Fibroblast of lung (primary cell): Measurements from ENCODE around the gene TSPAN3.

Source experiments
- EZH2 ChIP-seq: IDR thresholded peaks from 2 replicates; pipeline ENCODE4 v1.5.1; 2012; ENCODE audit warnings: low read length, control low read depth, mild to moderate bottlenecking; ENCODE audit errors: missing control alignments
- TF ChIP-seq, protein P1 (sequence below), 2 donors: IDR thresholded peaks in 1 of 2; conservative IDR thresholded peaks in 1 of 2; 1 replicate in 1 of 2; 2 replicates in 1 of 2; pipeline ENCODE4 v1.5.1; 2011 to 2012; ENCODE audit warnings: low read length in 2 of 2, control low read depth in 1 of 2, inconsistent platforms in 1 of 2, low read depth in 1 of 2, mild to moderate bottlenecking in 1 of 2

DNA sequence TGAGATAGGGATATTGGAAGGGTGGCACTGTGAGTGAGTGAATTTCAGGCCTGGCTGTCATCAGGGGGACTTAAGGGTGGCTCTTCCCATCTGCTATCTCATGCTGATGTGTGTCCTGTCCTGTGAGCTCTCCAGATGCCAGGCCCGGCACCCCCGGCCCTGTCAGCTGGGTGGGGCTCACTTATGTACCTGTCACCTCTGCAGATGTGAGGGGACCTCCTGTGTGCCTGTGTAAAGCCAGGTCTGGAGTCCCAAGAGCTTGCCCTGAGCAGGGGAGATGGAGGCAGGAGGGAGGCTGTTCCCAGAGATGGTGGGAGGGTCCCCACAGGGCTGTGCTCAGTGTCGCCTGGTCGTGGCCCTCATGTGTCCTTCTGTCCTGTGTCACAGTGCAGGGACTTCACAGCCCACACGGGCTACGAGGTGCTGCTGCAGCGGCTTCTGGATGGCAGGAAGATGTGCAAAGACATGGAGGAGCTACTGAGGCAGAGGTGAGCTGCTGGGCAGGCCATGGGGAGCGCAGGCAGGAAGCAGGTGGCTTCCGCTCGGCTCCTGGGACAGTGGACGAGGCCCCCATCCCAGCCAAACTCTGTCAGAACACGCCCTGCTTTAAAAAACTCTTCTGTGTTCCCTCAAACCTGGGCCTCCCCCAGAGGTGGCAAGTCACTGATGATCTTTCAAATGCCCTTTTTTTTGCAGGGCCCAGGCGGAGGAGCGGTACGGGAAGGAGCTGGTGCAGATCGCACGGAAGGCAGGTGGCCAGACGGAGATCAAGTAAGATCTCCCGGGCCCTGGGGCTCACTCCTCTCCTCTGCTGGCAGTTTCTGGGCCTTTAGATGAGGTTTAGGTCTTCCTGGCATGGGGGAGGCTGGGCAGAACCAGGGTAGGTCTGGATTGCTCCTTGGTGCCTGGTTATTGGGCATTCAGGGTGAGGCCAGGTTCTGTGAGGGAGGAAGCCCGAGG lies 52.9 kb downstream of the TSPAN3 start:
- TF ChIP-seq, protein P1, sequence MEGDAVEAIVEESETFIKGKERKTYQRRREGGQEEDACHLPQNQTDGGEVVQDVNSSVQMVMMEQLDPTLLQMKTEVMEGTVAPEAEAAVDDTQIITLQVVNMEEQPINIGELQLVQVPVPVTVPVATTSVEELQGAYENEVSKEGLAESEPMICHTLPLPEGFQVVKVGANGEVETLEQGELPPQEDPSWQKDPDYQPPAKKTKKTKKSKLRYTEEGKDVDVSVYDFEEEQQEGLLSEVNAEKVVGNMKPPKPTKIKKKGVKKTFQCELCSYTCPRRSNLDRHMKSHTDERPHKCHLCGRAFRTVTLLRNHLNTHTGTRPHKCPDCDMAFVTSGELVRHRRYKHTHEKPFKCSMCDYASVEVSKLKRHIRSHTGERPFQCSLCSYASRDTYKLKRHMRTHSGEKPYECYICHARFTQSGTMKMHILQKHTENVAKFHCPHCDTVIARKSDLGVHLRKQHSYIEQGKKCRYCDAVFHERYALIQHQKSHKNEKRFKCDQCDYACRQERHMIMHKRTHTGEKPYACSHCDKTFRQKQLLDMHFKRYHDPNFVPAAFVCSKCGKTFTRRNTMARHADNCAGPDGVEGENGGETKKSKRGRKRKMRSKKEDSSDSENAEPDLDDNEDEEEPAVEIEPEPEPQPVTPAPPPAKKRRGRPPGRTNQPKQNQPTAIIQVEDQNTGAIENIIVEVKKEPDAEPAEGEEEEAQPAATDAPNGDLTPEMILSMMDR (conservative IDR thresholded peaks at IDR 0.05 in 1 of 2, IDR thresholded peaks at IDR 0.05 in 1 of 2; ENCODE audit: low read depth in 1 of 2, low read length in 2 of 2), result no peak
- no peak for TF ChIP-seq EZH2
